Germinal center (tissue), 1 donor: ENCODE data around the gene RPS15.

ENCODE experiments used
- DNase-seq: peaks from one replicate; pipeline ENCODE4 v3.0.0; 2012; ENCODE audit warnings: mixed read lengths, low spot score

The RPS15 gene

GRCh38 chr19:1487576-1488281 lies 49.5 kb downstream of the RPS15 start:
- no peak for DNase-seq

- DNase-seq, result no peak
Observed at GRCh38 chr19:1488282-1488601, 50.0 kb downstream of the RPS15 start.

- DNase-seq, result peak; percentile 28
Observed at GRCh38 chr19:1489463-1490310, 51.5 kb downstream of the RPS15 start.
